PC-3 (cell line): Measurements from ENCODE around the gene WNK1. TPM values are rescaled to one million over a fixed set of nuclear protein-coding genes. Genes with fewer than 3 reads are reported as not detected.

Experiments
- ATAC-seq: fragments of 200-7000 bp; cut with Tn5 transposase; 2 replicates; pipeline ENCODE4 v1.9.1; 2020; ENCODE audit warnings: mild to moderate bottlenecking, moderate library complexity
- BruUV-seq: library from RNA; stranded (reverse); fragments of 400-500 nt; replicated peaks from 2 replicates; lab custom pipeline; 2021; lab: Mats Ljungman, UMichigan
- CTCF ChIA-PET: fragments of 300-600 bp; sonication (Branson Sonifier 250); formaldehyde crosslinking; loops from one replicate; lab custom pipeline; 2022; ENCODE audit warnings: antibody characterized with exemption; lab: Charles Lee
- POLR2A ChIA-PET: fragments of 300-600 bp; sonication (Branson Sonifier 250); formaldehyde crosslinking; loops from one replicate; lab custom pipeline; 2022; ENCODE audit warnings: antibody characterized with exemption; ENCODE audit not compliant: unreplicated experiment; lab: Charles Lee
- DNase-seq: peaks from one replicate; pipeline ENCODE4 v3.0.0-alpha.2; 2015
- H2AFZ ChIP-seq: fragments of 300-600 bp; sonication (generic); 2 replicates; pipeline ENCODE4 v1.6.0; 2016; ENCODE audit warnings: antibody characterized with exemption, low read length
- H3F3A ChIP-seq: fragments of 300-600 bp; sonication (generic); one replicate; pipeline ENCODE4 v1.6.0; 2017; ENCODE audit warnings: antibody characterized with exemption, low read length, control low read depth, mild to moderate bottlenecking; ENCODE audit not compliant: unreplicated experiment
- H3K27ac ChIP-seq: fragments of 300-600 bp; sonication (generic); 2 replicates; pipeline ENCODE4 v1.5.1; 2016; ENCODE audit warnings: mild to moderate bottlenecking, low read length
- H3K27me3 ChIP-seq: fragments of 300-600 bp; sonication (generic); 2 replicates; pipeline ENCODE4 v1.6.1; 2016; ENCODE audit warnings: low read length, mixed read lengths
- H3K36me3 ChIP-seq: fragments of 300-600 bp; sonication (generic); 2 replicates; pipeline ENCODE4 v1.6.1; 2016; ENCODE audit warnings: low read depth, mixed run types, low read length, mixed read lengths
- H3K4me1 ChIP-seq: fragments of 300-600 bp; sonication (generic); 2 replicates; pipeline ENCODE4 v1.5.1; 2016; ENCODE audit warnings: low read length; ENCODE audit not compliant: insufficient read depth
- H3K4me2 ChIP-seq: fragments of 300-600 bp; sonication (generic); 2 replicates; pipeline ENCODE4 v1.6.0; 2016; ENCODE audit warnings: low read length
- H3K4me3 ChIP-seq: fragments of 300-600 bp; sonication (generic); 2 replicates; pipeline ENCODE4 v1.5.1; 2016; ENCODE audit warnings: mild to moderate bottlenecking, low read length, mixed read lengths
- H3K79me2 ChIP-seq: fragments of 300-600 bp; sonication (generic); 2 replicates; pipeline ENCODE4 v1.6.1; 2017; ENCODE audit warnings: low read length, mixed read lengths
- H3K9ac ChIP-seq: fragments of 300-600 bp; sonication (generic); 2 replicates; pipeline ENCODE4 v1.6.0; 2016; ENCODE audit warnings: mild to moderate bottlenecking, low read length
- H3K9me2 ChIP-seq: fragments of 300-600 bp; sonication (generic); replicated peaks from 2 replicates; pipeline ENCODE4 v1.6.1; 2016; ENCODE audit warnings: mixed run types, low read length, mixed read lengths
- H3K9me3 ChIP-seq: fragments of 300-600 bp; sonication (generic); 2 replicates; pipeline ENCODE4 v1.6.1; 2016; ENCODE audit warnings: low read length, mixed read lengths
- H4K20me1 ChIP-seq: fragments of 300-600 bp; sonication (generic); 2 replicates; pipeline ENCODE4 v1.6.1; 2016; ENCODE audit warnings: low read length, mixed read lengths
- CTCF ChIP-seq: fragments of 300-600 bp; sonication (generic); conservative IDR thresholded peaks from 2 replicates; pipeline ENCODE4 v1.5.1; 2017; ENCODE audit warnings: antibody characterized with exemption, low read depth, mild to moderate bottlenecking, low read length
- EZH2 ChIP-seq: fragments of 300-600 bp; sonication (generic); IDR thresholded peaks from one replicate; pipeline ENCODE4 v1.6.1; 2017; ENCODE audit warnings: antibody characterized with exemption, mild to moderate bottlenecking, low read length; ENCODE audit not compliant: unreplicated experiment
- EZH2phosphoT487 ChIP-seq: fragments of 300-600 bp; sonication (generic); IDR thresholded peaks from 2 replicates; pipeline ENCODE4 v1.6.1; 2018; ENCODE audit warnings: mild to moderate bottlenecking, antibody characterized with exemption, low read length, borderline replicate concordance
- intact Hi-C: fragments of 100-400 bp; cut with micrococcal nuclease; formaldehyde crosslinking; loops from 2 replicates; pipeline ENCODE4 v1.9.0; 2023
- total RNA-seq: library from RNA; depleted of rRNA; stranded (reverse); fragments of >200 nt; gene quantifications from 2 replicates; pipeline ENCODE4 v1.2.3, GENCODE V29; 2014

Gene WNK1
- total RNA-seq, 1 experiment from 2014 or later, result 44.5 TPM

GRCh38 chr12:916240-916639, 163.9 kb downstream of the WNK1 start:
- intact Hi-C loops, result no loop called here
- no peak for DNase-seq
- no peak for TF ChIP-seq CTCF
- TF ChIP-seq EZH2, result no peak
- TF ChIP-seq EZH2phosphoT487, result no peak
- H3K79me2 ChIP-seq, result no peaks in the 10 kb centered on the region
- peaks cover 35% of the 10 kb centered on the region; the same call in 1 of the 2 replicates for H3K36me3 ChIP-seq
- no peaks in the 10 kb centered on the region for H3K9me3 ChIP-seq
- CTCF ChIA-PET, result no interaction called here
- no peak overlapping the region for H3K4me2 ChIP-seq
- H3K4me1 ChIP-seq, result peaks cover 32% of the 10 kb centered on the region
- peak overlapping the region; percentile 99 for H3K27ac ChIP-seq
- POLR2A ChIA-PET, result no interaction called here
- H3K9ac ChIP-seq, result no peak overlapping the region
- ATAC-seq, result no peak
- H3K4me3 ChIP-seq, result no peak overlapping the region
- no peaks in the 10 kb centered on the region for H4K20me1 ChIP-seq
- H3F3A ChIP-seq, result peaks cover 10% of the 10 kb centered on the region
- BruUV-seq, result no TSS peak
- H3K27me3 ChIP-seq, result no peaks in the 10 kb centered on the region
- H2AFZ ChIP-seq, result no peak overlapping the region
- no peaks in the 10 kb centered on the region for H3K9me2 ChIP-seq

GRCh38 chr12:916712-917445, 164.5 kb downstream of the WNK1 start:
- peaks cover 31% of the 10 kb centered on the region; the same call in 1 of the 2 replicates for H3K36me3 ChIP-seq
- CTCF ChIA-PET, result no interaction called here

More at GRCh38 chr12:916712-917445, 164.5 kb downstream of the WNK1 start:
- no peak for ATAC-seq
- no peak for DNase-seq
- H3K4me3 ChIP-seq, result no peak overlapping the region
- peak overlapping the region; percentile 99 for H3K27ac ChIP-seq
- intact Hi-C loops, result no loop called here
- TF ChIP-seq EZH2phosphoT487 (no peak), EZH2 (no peak), CTCF (no peak)
- H3K9me2 ChIP-seq, result no peaks in the 10 kb centered on the region
- H3K27me3 ChIP-seq, result no peaks in the 10 kb centered on the region
- H4K20me1 ChIP-seq, result no peaks in the 10 kb centered on the region
- no peak overlapping the region for H2AFZ ChIP-seq
- H3K4me1 ChIP-seq, result peaks cover 32% of the 10 kb centered on the region
- no peak overlapping the region for H3K4me2 ChIP-seq
- H3F3A ChIP-seq, result peaks cover 10% of the 10 kb centered on the region
- no peak overlapping the region for H3K9ac ChIP-seq
- POLR2A ChIA-PET, result no interaction called here
- H3K9me3 ChIP-seq, result no peaks in the 10 kb centered on the region
- BruUV-seq, result no TSS peak
- H3K79me2 ChIP-seq, result no peaks in the 10 kb centered on the region
